BLaER1 (cell line): ENCODE results near the gene SPP1.
A peak's percentile ranks its signal among the peaks of the same experiment; 100 is the strongest.

Source experiments
- H3K27ac ChIP-seq: shearing (Covaris generic); formaldehyde crosslinking; 2 replicates; pipeline ENCODE4 v1.8.1; 2022
- H3K27me3 ChIP-seq: shearing (Covaris generic); formaldehyde crosslinking; 2 replicates; pipeline ENCODE4 v1.8.1; 2022
- H3K36me3 ChIP-seq: shearing (Covaris generic); formaldehyde crosslinking; 2 replicates; pipeline ENCODE4 v1.8.1; 2022
- H3K4me1 ChIP-seq: shearing (Covaris generic); formaldehyde crosslinking; 2 replicates; pipeline ENCODE4 v1.8.1; 2022
- H3K4me2 ChIP-seq: shearing (Covaris generic); formaldehyde crosslinking; 2 replicates; pipeline ENCODE4 v1.8.1; 2022
- H3K4me3 ChIP-seq: shearing (Covaris generic); formaldehyde crosslinking; 2 replicates; pipeline ENCODE4 v1.8.1; 2022
- H3K9ac ChIP-seq: shearing (Covaris generic); formaldehyde crosslinking; 2 replicates; pipeline ENCODE4 v1.8.1; 2022
- H3K9me3 ChIP-seq: shearing (Covaris generic); formaldehyde crosslinking; 2 replicates; pipeline ENCODE4 v1.8.1; 2022
- H4K20me1 ChIP-seq: shearing (Covaris generic); formaldehyde crosslinking; 2 replicates; pipeline ENCODE4 v1.8.1; 2022
- Cebpa-rat ChIP-seq: shearing (Covaris generic); IDR thresholded peaks from 2 replicates; pipeline ENCODE4 v1.8.1; 2022

Gene SPP1

DNA sequence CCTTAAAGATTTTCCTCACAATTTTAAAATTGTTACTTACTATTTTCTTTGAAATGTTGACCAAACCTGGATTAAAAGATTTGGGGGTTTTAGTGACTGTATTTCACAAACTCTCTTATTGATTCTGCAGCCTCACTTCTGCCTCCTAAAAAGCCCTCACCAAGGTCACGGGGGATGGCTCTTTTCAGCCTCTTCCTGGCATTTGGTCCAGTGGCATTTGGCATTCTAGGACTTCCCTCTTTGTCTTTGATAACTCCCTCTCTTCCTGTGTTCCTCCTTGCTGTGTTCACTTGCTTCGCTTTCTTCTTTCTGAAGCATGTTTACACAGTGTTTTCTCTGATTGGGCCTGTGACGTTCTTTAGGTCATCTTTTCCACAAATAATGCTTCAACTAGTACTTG lies 53.4 kb downstream of the SPP1 start:
- peaks cover 30% of the 10 kb centered on the region for H3K9me3 ChIP-seq
- no peak overlapping the region for H3K9ac ChIP-seq
- H3K27me3 ChIP-seq = no peaks in the 10 kb centered on the region
- no peak overlapping the region for H3K4me3 ChIP-seq
- no peak for TF ChIP-seq Cebpa-rat
- peaks cover 77% of the 10 kb centered on the region for H3K36me3 ChIP-seq
- H3K4me1 ChIP-seq = peaks cover 45% of the 10 kb centered on the region
- H3K27ac ChIP-seq = peak overlapping the region; percentile 24; the same call in 1 of the 2 replicates
- peaks cover 4% of the 10 kb centered on the region; the same call in 1 of the 2 replicates for H4K20me1 ChIP-seq
- H3K4me2 ChIP-seq = no peak overlapping the region; the same call in 1 of the 2 replicates

DNA sequence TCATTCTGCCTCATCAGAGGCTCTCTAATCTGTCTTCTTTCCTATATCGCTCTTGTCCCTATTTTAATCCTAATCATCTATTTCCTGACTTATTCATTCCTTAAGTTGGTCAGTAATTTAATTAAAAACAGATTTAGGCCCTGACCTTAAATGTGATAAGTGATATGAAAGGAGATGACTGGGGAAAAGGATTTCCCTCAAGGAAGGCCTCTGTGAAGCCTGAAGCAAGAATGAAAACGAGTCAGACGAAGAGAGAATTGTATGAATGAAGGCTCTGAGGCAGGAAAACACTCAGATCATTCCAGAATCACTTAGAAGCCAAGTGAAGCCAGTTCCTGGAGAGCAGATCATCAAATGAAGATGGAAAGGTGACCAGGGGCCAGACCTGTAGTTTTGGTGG lies 54.0 kb downstream of the SPP1 start:
- peaks cover 26% of the 10 kb centered on the region for H3K9me3 ChIP-seq
- peaks cover 77% of the 10 kb centered on the region for H3K36me3 ChIP-seq
- peaks cover 45% of the 10 kb centered on the region for H3K4me1 ChIP-seq
- no peak overlapping the region for H3K4me3 ChIP-seq
- H3K27me3 ChIP-seq = no peaks in the 10 kb centered on the region
- TF ChIP-seq Cebpa-rat = no peak
- peak overlapping the region; percentile 34 for H3K4me2 ChIP-seq
- H3K27ac ChIP-seq = peak overlapping the region; percentile 24; the same call in 1 of the 2 replicates
- 0 out of 2 replicates have a peak overlapping the region, but pooled peaks have one; percentile 11 for H3K9ac ChIP-seq
- peaks cover 8% of the 10 kb centered on the region; the same call in 1 of the 2 replicates for H4K20me1 ChIP-seq

DNA sequence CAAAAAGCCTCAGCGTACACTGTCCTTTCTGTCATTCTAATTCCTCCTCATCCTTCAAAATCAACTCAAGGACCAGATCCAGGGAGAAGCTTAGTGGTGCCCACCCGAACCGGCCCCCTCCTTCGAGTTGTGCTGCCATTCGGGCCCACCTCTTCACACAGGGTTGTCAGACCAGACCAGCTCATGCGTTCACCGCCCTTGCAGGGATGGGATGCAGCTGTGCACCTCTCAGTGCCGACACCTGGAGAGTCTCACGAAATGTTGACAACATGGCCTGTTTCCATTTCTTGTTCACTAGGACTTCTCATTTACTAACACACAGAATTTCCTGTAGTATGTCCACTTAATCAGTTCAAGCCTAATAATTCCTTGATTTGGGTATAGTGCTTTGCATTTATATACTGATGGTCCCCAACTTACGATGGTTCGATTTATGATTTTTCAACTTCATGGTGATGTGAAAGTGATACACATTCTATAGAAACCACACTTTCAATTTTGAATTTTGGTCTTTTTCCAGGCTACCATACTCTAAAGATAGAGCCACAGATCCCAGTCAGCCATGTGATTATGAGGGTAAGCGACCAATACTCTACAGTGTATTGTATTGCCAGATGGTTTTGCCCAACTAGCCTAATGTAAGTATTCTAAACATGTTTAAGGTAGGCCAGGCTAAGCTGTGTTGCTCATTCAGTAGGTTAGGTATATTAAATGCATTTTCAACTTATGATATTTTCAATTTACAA lies 55.2 kb downstream of the SPP1 start:
- no peak overlapping the region for H3K4me3 ChIP-seq
- H3K9ac ChIP-seq = 0 out of 2 replicates have a peak overlapping the region, but pooled peaks have one; percentile 11
- peaks cover 45% of the 10 kb centered on the region for H3K4me1 ChIP-seq
- peaks cover 77% of the 10 kb centered on the region for H3K36me3 ChIP-seq
- no peak for TF ChIP-seq Cebpa-rat
- H3K27ac ChIP-seq = peak overlapping the region; percentile 24; the same call in 1 of the 2 replicates
- H4K20me1 ChIP-seq = peaks cover 8% of the 10 kb centered on the region; the same call in 1 of the 2 replicates
- peak overlapping the region; percentile 34 for H3K4me2 ChIP-seq
- H3K27me3 ChIP-seq = no peaks in the 10 kb centered on the region
- peaks cover 14% of the 10 kb centered on the region for H3K9me3 ChIP-seq
